HFF-Myc (cell line): Measurements from ENCODE around the gene UIMC1.

ENCODE experiments used
- DNase-seq: peaks from one replicate; pipeline ENCODE4 v3.0.0-alpha.2; 2011; ENCODE audit warnings: low read depth; ENCODE audit errors: extremely low read depth
- H3K4me3 ChIP-seq: replicated peaks from 2 replicates; pipeline ENCODE4 v1.5.1; 2011; ENCODE audit warnings: low read depth, mild to moderate bottlenecking, control low read depth, low read length
- CTCF ChIP-seq: IDR thresholded peaks from 2 replicates; pipeline ENCODE4 v1.5.1; 2012; ENCODE audit warnings: mild to moderate bottlenecking, low read depth, low read length, control low read depth; ENCODE audit errors: missing control alignments

Gene UIMC1

GRCh38 chr5:176943816-176944215, 62.8 kb downstream of the UIMC1 start:
- DNase-seq: no peak
- H3K4me3 ChIP-seq: no peak overlapping the region

GRCh38 chr5:176941951-176942350, 64.6 kb downstream of the UIMC1 start:
- TF ChIP-seq CTCF: no peak
- H3K4me3 ChIP-seq: no peak overlapping the region
- no peak for DNase-seq

More at GRCh38 chr5:176943816-176944215, 62.8 kb downstream of the UIMC1 start:
- TF ChIP-seq CTCF: no peak

GRCh38 chr5:176938472-176938871, 68.1 kb downstream of the UIMC1 start:
- DNase-seq: no peak
- no peak overlapping the region for H3K4me3 ChIP-seq
- TF ChIP-seq CTCF: no peak

GRCh38 chr5:176935017-176935416, 71.6 kb downstream of the UIMC1 start:
- no peak for TF ChIP-seq CTCF
- DNase-seq: no peak
- no peak overlapping the region for H3K4me3 ChIP-seq

GRCh38 chr5:176934309-176934930, 72.2 kb downstream of the UIMC1 start:
- TF ChIP-seq CTCF: no peak
- H3K4me3 ChIP-seq: no peak overlapping the region
- DNase-seq: no peak

GRCh38 chr5:176929654-176930053, 76.9 kb downstream of the UIMC1 start:
- no peak overlapping the region for H3K4me3 ChIP-seq
- DNase-seq: no peak
- TF ChIP-seq CTCF: no peak

- H3K4me3 ChIP-seq: no peak overlapping the region
- DNase-seq: no peak
- TF ChIP-seq CTCF: no peak
Observed at GRCh38 chr5:176927562-176927961, 79.0 kb downstream of the UIMC1 start.
